Spleen (tissue), 7 donors: ENCODE measurements around the gene EIF3F.

Experiments used
- POLR2AphosphoS5 ChIP-seq, 3 donors: sonication (generic); formaldehyde crosslinking; IDR thresholded peaks; one replicate each; pipeline ENCODE4 v1.5.1; 2017; ENCODE audit warnings: antibody characterized with exemption in 3 of 3
- TF ChIP-seq, protein P1 (sequence below), 11 experiments: fragments of 200-600 bp in 7 of 11; fragments of 450-650 bp in 4 of 11; sonication (generic) in 4 of 11; IDR thresholded peaks in 8 of 11; conservative IDR thresholded peaks in 3 of 11; 1 replicate in 7 of 11; 2 replicates in 4 of 11; pipeline versions ENCODE4 v1.4.0 to v1.8.0; 2016 to 2021; ENCODE audit warnings: antibody characterized with exemption in 11 of 11, inconsistent platforms in 4 of 11, mild to moderate bottlenecking in 1 of 11
- donor health status: DM: no; HTN: no; CAD: no; lungs with moderate emphysema.
- donor health status: DM: no; HTN: no; CAD: no.
- donor health status: DM: no; HTN: no; CAD: no.

DNA sequence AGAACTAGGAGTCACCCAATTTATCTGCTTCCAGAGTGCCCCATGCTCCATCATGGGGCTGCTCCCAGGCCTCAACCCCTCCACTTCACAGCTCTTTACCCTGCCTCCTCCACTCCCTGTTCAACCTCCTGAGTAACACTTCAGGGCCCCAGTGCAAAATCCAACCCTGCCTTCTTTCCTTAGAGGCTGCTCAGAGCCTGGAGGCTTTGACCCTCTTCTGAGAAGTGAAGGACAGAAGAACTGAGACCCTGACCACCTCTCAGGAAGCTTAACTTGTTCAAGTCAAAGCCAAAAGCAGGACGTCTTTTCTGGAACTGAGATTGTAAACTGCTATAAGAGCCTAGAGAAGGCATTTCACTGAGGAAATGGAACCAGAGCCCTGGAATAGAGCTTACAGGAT lies 15.5 kb downstream of the EIF3F start:
- TF ChIP-seq POLR2AphosphoS5 (IDR thresholded peaks at IDR 0.05) = no peak
- TF ChIP-seq, protein P1, sequence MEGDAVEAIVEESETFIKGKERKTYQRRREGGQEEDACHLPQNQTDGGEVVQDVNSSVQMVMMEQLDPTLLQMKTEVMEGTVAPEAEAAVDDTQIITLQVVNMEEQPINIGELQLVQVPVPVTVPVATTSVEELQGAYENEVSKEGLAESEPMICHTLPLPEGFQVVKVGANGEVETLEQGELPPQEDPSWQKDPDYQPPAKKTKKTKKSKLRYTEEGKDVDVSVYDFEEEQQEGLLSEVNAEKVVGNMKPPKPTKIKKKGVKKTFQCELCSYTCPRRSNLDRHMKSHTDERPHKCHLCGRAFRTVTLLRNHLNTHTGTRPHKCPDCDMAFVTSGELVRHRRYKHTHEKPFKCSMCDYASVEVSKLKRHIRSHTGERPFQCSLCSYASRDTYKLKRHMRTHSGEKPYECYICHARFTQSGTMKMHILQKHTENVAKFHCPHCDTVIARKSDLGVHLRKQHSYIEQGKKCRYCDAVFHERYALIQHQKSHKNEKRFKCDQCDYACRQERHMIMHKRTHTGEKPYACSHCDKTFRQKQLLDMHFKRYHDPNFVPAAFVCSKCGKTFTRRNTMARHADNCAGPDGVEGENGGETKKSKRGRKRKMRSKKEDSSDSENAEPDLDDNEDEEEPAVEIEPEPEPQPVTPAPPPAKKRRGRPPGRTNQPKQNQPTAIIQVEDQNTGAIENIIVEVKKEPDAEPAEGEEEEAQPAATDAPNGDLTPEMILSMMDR (IDR thresholded peaks at IDR 0.05 in 8 of 11, conservative IDR thresholded peaks at IDR 0.05 in 3 of 11) = no peak
